HUES6 (cell line): Measurements from ENCODE around the gene CSF1.

ENCODE experiments used
- H3K27ac ChIP-seq: 2 replicates; pipeline ENCODE4 v1.7.0; 2013; ENCODE audit warnings: low read depth, mild to moderate bottlenecking, low read length, inconsistent platforms
- H3K27me3 ChIP-seq: 2 replicates; pipeline ENCODE4 v1.6.1; 2013; ENCODE audit warnings: low read length; ENCODE audit not compliant: control insufficient read depth, insufficient read depth
- H3K36me3 ChIP-seq: 2 replicates; pipeline ENCODE4 v1.6.1; 2013; ENCODE audit warnings: low read length; ENCODE audit not compliant: control insufficient read depth, insufficient read depth
- H3K4me1 ChIP-seq: 2 replicates; pipeline ENCODE4 v1.6.1; 2013; ENCODE audit warnings: low read length; ENCODE audit not compliant: control insufficient read depth, insufficient read depth
- H3K4me3 ChIP-seq: 2 replicates; pipeline ENCODE4 v1.5.1; 2013; ENCODE audit warnings: low read depth, low read length
- H3K9ac ChIP-seq: one replicate; pipeline ENCODE4 v1.6.1; 2013; ENCODE audit warnings: mild to moderate bottlenecking, low read length
- H3K9me3 ChIP-seq: 2 replicates; pipeline ENCODE4 v1.6.1; 2013; ENCODE audit warnings: low read depth, low read length; ENCODE audit not compliant: control insufficient read depth, insufficient read depth

Gene CSF1

DNA sequence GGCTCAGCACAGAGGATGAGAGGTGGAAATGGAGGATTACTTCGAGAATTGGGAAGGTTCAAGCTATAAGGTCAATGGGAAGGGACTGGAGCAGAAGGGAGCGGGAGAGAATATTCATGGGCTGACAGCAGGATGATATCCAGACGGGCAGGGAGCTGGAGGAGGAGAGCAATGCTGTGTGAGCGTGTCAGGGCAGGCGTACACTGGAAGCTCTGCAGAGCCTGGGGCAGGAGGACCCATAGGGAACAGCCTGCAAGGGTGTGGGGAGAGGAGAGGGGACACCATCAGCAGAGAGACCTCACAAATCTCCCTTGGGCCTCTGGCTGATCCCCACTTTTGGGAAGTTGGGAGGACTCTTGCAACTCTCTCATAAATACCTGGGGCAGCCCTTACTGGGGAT, 13.7 kb downstream of the CSF1 start:
- Histone ChIP-seq H3K36me3 (peaks cover 11% of the 10 kb centered on the region; the same call in 1 of the 2 replicates), H3K9me3 (no peaks in the 10 kb centered on the region), H3K27ac (no peak overlapping the region), H3K9ac (no peak overlapping the region), H3K27me3 (no peaks in the 10 kb centered on the region), H3K4me3 (no peak overlapping the region), H3K4me1 (peaks cover 2% of the 10 kb centered on the region)

DNA sequence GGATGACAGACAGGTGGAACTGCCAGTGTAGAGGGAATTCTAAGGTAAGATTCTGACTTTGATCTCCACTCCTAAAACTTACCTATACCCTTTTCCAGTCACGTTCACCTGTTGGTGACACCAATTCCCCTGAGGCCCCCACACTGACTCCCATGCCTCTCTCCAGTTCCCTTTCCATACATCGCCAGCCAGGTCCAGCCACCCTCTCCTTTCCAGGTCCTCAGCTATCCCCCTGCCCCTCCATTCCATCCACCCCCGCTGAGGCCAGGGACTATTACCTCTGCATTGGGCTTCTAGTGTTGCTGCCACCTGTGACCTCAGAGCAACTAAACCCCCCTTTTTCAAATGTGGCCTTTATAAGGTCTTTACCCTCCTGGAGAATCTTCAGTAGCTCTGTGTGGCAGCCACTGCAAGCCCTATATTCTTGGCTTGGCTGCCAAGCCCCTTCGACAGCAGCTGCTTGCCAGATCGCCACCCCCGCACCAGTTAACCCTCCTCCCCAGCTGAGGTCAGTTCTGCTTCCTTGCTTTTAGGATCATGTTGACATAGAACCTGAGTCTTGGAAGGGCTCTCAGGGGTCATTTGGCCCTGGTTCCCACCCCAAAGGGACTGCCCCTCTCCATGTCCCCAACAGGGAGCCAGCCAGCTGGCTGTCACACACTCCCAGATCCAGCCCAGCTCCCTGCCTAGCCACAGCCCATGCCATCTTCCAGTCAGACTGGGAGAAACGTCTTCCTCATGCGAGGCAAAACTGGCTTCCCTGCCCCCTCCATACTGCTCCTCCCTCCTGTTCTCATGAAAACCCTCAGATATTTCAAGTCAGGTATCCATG, 14.7 kb downstream of the CSF1 start:
- Histone ChIP-seq H3K9me3 (no peaks in the 10 kb centered on the region), H3K27ac (no peak overlapping the region), H3K4me3 (no peak overlapping the region), H3K9ac (no peak overlapping the region), H3K27me3 (no peaks in the 10 kb centered on the region), H3K36me3 (peaks cover 13% of the 10 kb centered on the region; the same call in 1 of the 2 replicates), H3K4me1 (peaks cover 7% of the 10 kb centered on the region)

DNA sequence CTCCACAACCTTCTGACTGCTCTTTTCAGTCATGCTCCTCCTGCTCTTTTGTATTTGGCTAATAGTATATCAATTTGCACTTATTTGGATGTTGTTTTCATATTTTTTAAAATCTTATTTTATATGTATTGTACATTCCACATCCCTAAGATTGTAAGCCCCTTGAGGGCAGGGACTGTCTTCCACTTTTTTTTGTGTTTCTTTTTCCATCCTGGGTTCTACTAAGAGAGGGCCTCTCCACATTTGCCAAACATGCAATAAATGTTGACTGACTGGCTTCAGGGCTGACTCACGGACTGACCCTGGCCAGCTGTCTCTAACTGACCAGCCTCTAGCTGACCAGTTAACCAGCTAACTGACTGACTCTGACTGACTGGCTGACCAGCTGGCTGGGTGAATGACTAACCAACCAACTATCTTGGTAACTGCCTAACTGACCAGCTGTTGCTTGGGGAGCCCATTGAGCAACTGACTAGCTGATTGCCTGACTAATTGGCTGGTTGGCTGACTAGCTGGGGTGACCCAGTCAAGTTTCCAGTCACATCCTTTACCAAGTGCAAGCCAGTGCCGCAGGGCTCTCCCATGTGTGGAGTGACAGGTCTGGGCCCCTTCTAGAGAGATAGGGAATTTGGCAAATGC, 16.1 kb downstream of the CSF1 start:
- Histone ChIP-seq H3K27ac (no peak overlapping the region), H3K36me3 (peaks cover 13% of the 10 kb centered on the region; the same call in 1 of the 2 replicates), H3K9me3 (no peaks in the 10 kb centered on the region), H3K9ac (no peak overlapping the region), H3K27me3 (no peaks in the 10 kb centered on the region), H3K4me3 (no peak overlapping the region), H3K4me1 (peaks cover 19% of the 10 kb centered on the region)

DNA sequence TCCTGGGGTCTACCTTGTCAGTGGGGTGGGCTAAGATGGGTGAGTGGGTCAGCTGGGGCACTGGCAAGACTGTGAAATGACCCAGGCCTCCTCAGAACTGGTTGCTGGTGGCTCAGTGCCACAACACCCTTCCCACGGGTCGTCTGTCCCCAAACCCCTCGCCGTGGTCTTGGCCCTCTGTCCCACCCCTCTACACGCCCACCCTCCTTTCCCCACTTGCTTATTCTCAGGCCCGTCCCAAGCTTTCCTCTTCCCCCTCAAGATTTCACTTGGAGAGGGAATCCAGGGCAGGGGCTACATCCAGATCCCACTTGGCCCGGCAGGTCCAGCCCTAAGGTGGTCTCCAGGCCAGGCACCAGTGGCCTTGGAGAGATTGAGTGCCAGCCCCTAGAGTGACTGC, 16.7 kb downstream of the CSF1 start:
- Histone ChIP-seq H3K4me3 (no peak overlapping the region), H3K4me1 (peaks cover 21% of the 10 kb centered on the region), H3K27me3 (no peaks in the 10 kb centered on the region), H3K9me3 (no peaks in the 10 kb centered on the region), H3K27ac (no peak overlapping the region), H3K36me3 (peaks cover 13% of the 10 kb centered on the region; the same call in 1 of the 2 replicates), H3K9ac (no peak overlapping the region)

DNA sequence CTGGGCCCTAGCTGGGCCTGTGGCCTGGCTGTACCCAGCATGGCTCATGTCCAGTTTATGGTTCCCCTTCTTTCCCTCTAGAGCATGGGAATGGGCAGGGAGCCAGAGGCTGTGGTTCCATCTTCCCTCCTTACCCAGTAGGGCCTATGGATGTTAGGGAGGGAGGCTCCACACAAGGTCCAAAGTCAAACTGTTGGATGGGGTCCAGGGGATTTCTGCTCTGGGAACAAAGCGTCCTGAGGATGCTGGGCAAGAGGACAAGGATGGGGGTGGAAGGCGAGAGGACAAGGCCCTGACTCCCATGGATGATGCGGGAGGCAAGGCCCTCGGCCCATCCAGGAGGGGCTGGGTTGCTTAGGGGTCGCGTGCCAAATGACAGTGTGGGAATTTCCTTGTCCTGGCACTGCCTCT, 17.3 kb downstream of the CSF1 start:
- H3K4me1 ChIP-seq: peaks cover 21% of the 10 kb centered on the region
- peaks cover 13% of the 10 kb centered on the region; the same call in 1 of the 2 replicates for H3K36me3 ChIP-seq
- no peak overlapping the region for H3K27ac ChIP-seq
- H3K9ac ChIP-seq: no peak overlapping the region
- no peak overlapping the region for H3K4me3 ChIP-seq
- no peaks in the 10 kb centered on the region for H3K9me3 ChIP-seq
- H3K27me3 ChIP-seq: no peaks in the 10 kb centered on the region

DNA sequence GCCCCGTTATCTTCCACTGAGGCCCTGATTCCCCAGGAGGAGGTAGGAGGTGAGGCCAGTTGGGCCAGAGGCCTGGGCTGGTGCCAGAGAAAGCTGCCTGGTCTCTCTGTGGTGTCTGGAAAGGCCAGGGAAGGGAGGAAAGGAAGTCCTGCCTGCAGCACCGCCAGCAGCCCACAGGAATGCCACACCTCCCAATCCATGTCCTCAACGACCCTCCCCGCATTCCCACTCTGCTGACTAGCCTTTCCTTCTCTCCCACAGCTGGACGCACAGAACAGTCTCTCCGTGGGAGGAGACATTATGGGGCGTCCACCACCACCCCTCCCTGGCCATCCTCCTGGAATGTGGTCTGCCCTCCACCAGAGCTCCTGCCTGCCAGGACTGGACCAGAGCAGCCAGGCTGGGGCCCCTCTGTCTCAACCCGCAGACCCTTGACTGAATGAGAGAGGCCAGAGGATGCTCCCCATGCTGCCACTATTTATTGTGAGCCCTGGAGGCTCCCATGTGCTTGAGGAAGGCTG, 18.0 kb downstream of the CSF1 start:
- H3K9ac ChIP-seq: no peak overlapping the region
- no peaks in the 10 kb centered on the region for H3K9me3 ChIP-seq
- no peak overlapping the region for H3K4me3 ChIP-seq
- no peaks in the 10 kb centered on the region for H3K27me3 ChIP-seq
- H3K27ac ChIP-seq: no peak overlapping the region
- H3K4me1 ChIP-seq: peaks cover 20% of the 10 kb centered on the region
- H3K36me3 ChIP-seq: peaks cover 13% of the 10 kb centered on the region; the same call in 1 of the 2 replicates

DNA sequence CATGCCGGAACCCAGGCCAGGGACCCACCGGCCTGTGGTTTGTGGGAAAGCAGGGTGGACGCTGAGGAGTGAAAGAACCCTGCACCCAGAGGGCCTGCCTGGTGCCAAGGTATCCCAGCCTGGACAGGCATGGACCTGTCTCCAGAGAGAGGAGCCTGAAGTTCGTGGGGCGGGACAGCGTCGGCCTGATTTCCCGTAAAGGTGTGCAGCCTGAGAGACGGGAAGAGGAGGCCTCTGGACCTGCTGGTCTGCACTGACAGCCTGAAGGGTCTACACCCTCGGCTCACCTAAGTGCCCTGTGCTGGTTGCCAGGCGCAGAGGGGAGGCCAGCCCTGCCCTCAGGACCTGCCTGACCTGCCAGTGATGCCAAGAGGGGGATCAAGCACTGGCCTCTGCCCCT, 18.5 kb downstream of the CSF1 start:
- H3K4me1 ChIP-seq: peaks cover 19% of the 10 kb centered on the region
- H3K27ac ChIP-seq: no peak overlapping the region
- no peaks in the 10 kb centered on the region for H3K27me3 ChIP-seq
- no peaks in the 10 kb centered on the region for H3K9me3 ChIP-seq
- no peak overlapping the region for H3K9ac ChIP-seq
- H3K36me3 ChIP-seq: peaks cover 13% of the 10 kb centered on the region; the same call in 1 of the 2 replicates
- H3K4me3 ChIP-seq: no peak overlapping the region

DNA sequence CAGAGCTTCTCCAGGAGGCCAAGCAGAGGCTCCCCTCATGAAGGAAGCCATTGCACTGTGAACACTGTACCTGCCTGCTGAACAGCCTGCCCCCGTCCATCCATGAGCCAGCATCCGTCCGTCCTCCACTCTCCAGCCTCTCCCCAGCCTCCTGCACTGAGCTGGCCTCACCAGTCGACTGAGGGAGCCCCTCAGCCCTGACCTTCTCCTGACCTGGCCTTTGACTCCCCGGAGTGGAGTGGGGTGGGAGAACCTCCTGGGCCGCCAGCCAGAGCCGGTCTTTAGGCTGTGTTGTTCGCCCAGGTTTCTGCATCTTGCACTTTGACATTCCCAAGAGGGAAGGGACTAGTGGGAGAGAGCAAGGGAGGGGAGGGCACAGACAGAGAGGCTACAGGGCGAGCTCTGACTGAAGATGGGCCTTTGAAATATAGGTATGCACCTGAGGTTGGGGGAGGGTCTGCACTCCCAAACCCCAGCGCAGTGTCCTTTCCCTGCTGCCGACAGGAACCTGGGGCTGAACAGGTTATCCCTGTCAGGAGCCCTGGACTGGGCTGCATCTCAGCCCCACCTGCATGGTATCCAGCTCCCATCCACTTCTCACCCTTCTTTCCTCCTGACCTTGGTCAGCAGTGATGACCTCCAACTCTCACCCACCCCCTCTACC, 19.1 kb downstream of the CSF1 start:
- no peak overlapping the region for H3K27ac ChIP-seq
- H3K9me3 ChIP-seq: no peaks in the 10 kb centered on the region
- no peaks in the 10 kb centered on the region for H3K27me3 ChIP-seq
- H3K9ac ChIP-seq: no peak overlapping the region
- no peak overlapping the region for H3K4me3 ChIP-seq
- peaks cover 11% of the 10 kb centered on the region; the same call in 1 of the 2 replicates for H3K36me3 ChIP-seq
- peaks cover 19% of the 10 kb centered on the region for H3K4me1 ChIP-seq

DNA sequence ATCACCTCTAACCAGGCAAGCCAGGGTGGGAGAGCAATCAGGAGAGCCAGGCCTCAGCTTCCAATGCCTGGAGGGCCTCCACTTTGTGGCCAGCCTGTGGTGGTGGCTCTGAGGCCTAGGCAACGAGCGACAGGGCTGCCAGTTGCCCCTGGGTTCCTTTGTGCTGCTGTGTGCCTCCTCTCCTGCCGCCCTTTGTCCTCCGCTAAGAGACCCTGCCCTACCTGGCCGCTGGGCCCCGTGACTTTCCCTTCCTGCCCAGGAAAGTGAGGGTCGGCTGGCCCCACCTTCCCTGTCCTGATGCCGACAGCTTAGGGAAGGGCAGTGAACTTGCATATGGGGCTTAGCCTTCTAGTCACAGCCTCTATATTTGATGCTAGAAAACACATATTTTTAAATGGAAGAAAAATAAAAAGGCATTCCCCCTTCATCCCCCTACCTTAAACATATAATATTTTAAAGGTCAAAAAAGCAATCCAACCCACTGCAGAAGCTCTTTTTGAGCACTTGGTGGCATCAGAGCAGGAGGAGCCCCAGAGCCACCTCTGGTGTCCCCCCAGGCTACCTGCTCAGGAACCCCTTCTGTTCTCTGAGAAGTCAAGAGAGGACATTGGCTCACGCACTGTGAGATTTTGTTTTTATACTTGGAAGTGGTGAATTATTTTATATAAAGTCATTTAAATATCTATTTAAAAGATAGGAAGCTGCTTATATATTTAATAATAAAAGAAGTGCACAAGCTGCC, 19.8 kb downstream of the CSF1 start:
- peaks cover 19% of the 10 kb centered on the region for H3K4me1 ChIP-seq
- peak overlapping the region; percentile 38; the same call in 1 of the 2 replicates for H3K27ac ChIP-seq
- H3K4me3 ChIP-seq: no peak overlapping the region
- no peaks in the 10 kb centered on the region for H3K9me3 ChIP-seq
- no peaks in the 10 kb centered on the region for H3K27me3 ChIP-seq
- no peak overlapping the region for H3K9ac ChIP-seq
- peaks cover 11% of the 10 kb centered on the region; the same call in 1 of the 2 replicates for H3K36me3 ChIP-seq

DNA sequence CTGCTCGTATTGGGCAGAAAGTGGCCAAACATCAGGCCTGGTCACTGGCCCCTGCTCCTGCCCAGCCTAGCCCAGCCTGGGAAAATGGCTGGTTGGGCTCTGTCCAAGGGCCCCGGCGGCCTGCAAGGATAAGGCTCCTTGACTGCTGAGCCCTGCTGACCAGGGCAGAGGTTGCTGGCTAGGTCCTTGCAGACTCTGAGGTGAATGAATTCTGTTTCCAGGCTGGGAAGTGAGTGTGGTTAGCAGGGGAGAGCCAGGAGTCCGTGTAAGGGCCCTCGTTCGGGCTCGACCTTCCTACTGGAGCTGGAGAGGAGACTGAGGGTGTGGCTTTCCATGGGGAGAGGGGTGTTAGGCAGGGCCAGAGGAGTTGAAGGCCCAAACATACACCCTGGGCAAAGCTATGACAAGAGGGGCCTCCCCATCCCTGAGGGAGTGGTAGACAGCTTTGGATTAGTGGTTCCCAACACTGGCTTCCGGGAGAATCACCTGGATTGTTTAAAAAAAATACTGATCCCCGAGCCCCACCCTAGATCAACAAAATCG, 20.6 kb downstream of the CSF1 start:
- Histone ChIP-seq H3K27me3 (no peaks in the 10 kb centered on the region), H3K9ac (no peak overlapping the region), H3K9me3 (no peaks in the 10 kb centered on the region), H3K36me3 (peaks cover 3% of the 10 kb centered on the region; the same call in 1 of the 2 replicates), H3K4me1 (peaks cover 19% of the 10 kb centered on the region), H3K4me3 (no peak overlapping the region), H3K27ac (no peak overlapping the region)
